H1 (cell line): ENCODE measurements around the gene EIF2S2. TPM values are rescaled to one million over a fixed set of nuclear protein-coding genes. Genes with fewer than 3 reads are reported as not detected.

Experiments used
- CTCF ChIA-PET: fragments of 300-600 bp; sonication (Branson Sonifier 250); formaldehyde crosslinking; loops from one replicate; lab custom pipeline; 2021; ENCODE audit not compliant: partially characterized antibody; lab: Charles Lee
- POLR2A ChIA-PET: fragments of 300-600 bp; sonication (Branson Sonifier 250); formaldehyde crosslinking; loops from one replicate; lab custom pipeline; 2021; ENCODE audit warnings: inconsistent platforms; ENCODE audit not compliant: partially characterized antibody; lab: Charles Lee
- DNase-seq, 2 experiments: peaks; one replicate each; pipeline versions ENCODE4 v3.0.0 to v3.0.0-alpha.2; 2010 to 2022; ENCODE audit warnings: low spot score in 2 of 2, low read depth in 1 of 2, mixed read lengths in 1 of 2
- FAIRE-seq: peaks from 2 replicates; lab custom pipeline; 2011; peaks lifted over from hg19 to GRCh38; lab: Jason Lieb, UNC
- H2AFZ ChIP-seq: 2 replicates; pipeline ENCODE4 v1.8.1; 2012; ENCODE audit warnings: low read length, inconsistent platforms
- H2AK5ac ChIP-seq: 2 replicates; pipeline ENCODE4 v1.6.1; 2013; ENCODE audit warnings: low read depth, low read length
- H2BK120ac ChIP-seq: replicated peaks from 2 replicates; pipeline ENCODE3; 2013; ENCODE audit warnings: low read depth, low read length, inconsistent platforms
- H2BK12ac ChIP-seq: 2 replicates; pipeline ENCODE4 v1.6.1; 2013; ENCODE audit warnings: low read depth, low read length
- H2BK15ac ChIP-seq: 2 replicates; pipeline ENCODE4 v1.6.1; 2013; ENCODE audit warnings: low read length
- H2BK20ac ChIP-seq: 2 replicates; pipeline ENCODE4 v1.6.1; 2013; ENCODE audit warnings: low read length
- H2BK5ac ChIP-seq: 2 replicates; pipeline ENCODE4 v1.6.1; 2013; ENCODE audit warnings: low read depth, low read length
- H3K14ac ChIP-seq: 2 replicates; pipeline ENCODE4 v1.6.1; 2013; ENCODE audit warnings: inconsistent platforms; ENCODE audit not compliant: insufficient read length
- H3K18ac ChIP-seq: 2 replicates; pipeline ENCODE4 v1.6.1; 2013; ENCODE audit warnings: low read length; ENCODE audit errors: extremely low read depth
- H3K23ac ChIP-seq: 2 replicates; pipeline ENCODE4 v1.6.1; 2013; ENCODE audit warnings: inconsistent platforms; ENCODE audit not compliant: insufficient read length
- H3K23me2 ChIP-seq: 2 replicates; pipeline ENCODE4 v1.6.1; 2013; ENCODE audit warnings: low read depth, low read length
- H3K27ac ChIP-seq: 2 replicates; pipeline ENCODE4 v1.6.1; 2011; ENCODE audit warnings: low read depth, low read length, inconsistent platforms
- H3K27me3 ChIP-seq, 4 experiments: replicated peaks in 1 of 4; 1 replicate in 1 of 4; 2 replicates in 3 of 4; pipeline versions ENCODE4 v1.6.1 to v1.8.1; 2011 to 2013; ENCODE audit warnings: low read length in 3 of 4, mild to moderate bottlenecking in 3 of 4, inconsistent platforms in 2 of 4, mixed read lengths in 2 of 4, moderate library complexity in 1 of 4; ENCODE audit not compliant: control insufficient read depth in 3 of 4, insufficient read depth in 3 of 4; ENCODE audit errors: extremely low read depth in 1 of 4
- H3K36me3 ChIP-seq, 4 experiments: 2 replicates each; pipeline versions ENCODE4 v1.6.1 to v1.8.1; 2011 to 2013; ENCODE audit warnings: mild to moderate bottlenecking in 4 of 4, low read length in 3 of 4, moderate library complexity in 2 of 4, control low read depth in 1 of 4, inconsistent platforms in 1 of 4; ENCODE audit not compliant: insufficient read depth in 4 of 4, control insufficient read depth in 2 of 4
- H3K4ac ChIP-seq: replicated peaks from 2 replicates; pipeline ENCODE3; 2013; ENCODE audit warnings: low read length, low read depth, mixed read lengths, inconsistent platforms; ENCODE audit not compliant: insufficient read length
- H3K4me1 ChIP-seq, 4 experiments: replicated peaks in 1 of 4; 1 replicate in 1 of 4; 2 replicates in 3 of 4; pipeline versions ENCODE4 v1.6.1 to v1.8.1; 2011 to 2013; ENCODE audit warnings: low read length in 3 of 4, inconsistent platforms in 2 of 4, mixed read lengths in 1 of 4; ENCODE audit not compliant: insufficient read depth in 4 of 4, control insufficient read depth in 3 of 4
- H3K4me2 ChIP-seq, 2 experiments: 2 replicates each; pipeline versions ENCODE4 v1.6.1 to v1.8.1; 2011 to 2013; ENCODE audit warnings: low read depth in 2 of 2, low read length in 2 of 2, control low read depth in 1 of 2, inconsistent platforms in 1 of 2, mild to moderate bottlenecking in 1 of 2; ENCODE audit not compliant: insufficient read depth in 1 of 2
- H3K4me3 ChIP-seq, 4 experiments: fragments of 200-600, 300-600 bp in 1 of 4; sonication (generic), shearing (Covaris generic), sonication (Bioruptor Twin) in 1 of 4; 2 replicates each; pipeline versions ENCODE4 v1.5.1 to v1.8.1; 2011 to 2016; ENCODE audit warnings: low read length in 4 of 4, low read depth in 3 of 4, control low read depth in 2 of 4, inconsistent platforms in 2 of 4, mild to moderate bottlenecking in 2 of 4, mixed read lengths in 1 of 4, moderate library complexity in 1 of 4; ENCODE audit not compliant: insufficient read depth in 2 of 4; ENCODE audit errors: extremely low read depth in 1 of 4
- H3K56ac ChIP-seq: replicated peaks from 2 replicates; pipeline ENCODE3; 2013; ENCODE audit warnings: low read depth, mild to moderate bottlenecking, mixed read lengths, low read length, inconsistent platforms; ENCODE audit not compliant: insufficient read length
- H3K79me1 ChIP-seq: 2 replicates; pipeline ENCODE4 v1.6.1; 2013; ENCODE audit warnings: low read depth, low read length, control low read depth
- H3K79me2 ChIP-seq, 2 experiments: 2 replicates each; pipeline versions ENCODE4 v1.6.1 to v1.8.1; 2012 to 2013; ENCODE audit warnings: low read length in 2 of 2, mild to moderate bottlenecking in 2 of 2, inconsistent platforms in 1 of 2; ENCODE audit not compliant: insufficient read depth in 2 of 2, control insufficient read depth in 1 of 2
- H3K9ac ChIP-seq, 4 experiments: replicated peaks in 1 of 4; 1 replicate in 1 of 4; 2 replicates in 3 of 4; pipeline versions ENCODE4 v1.6.1 to v1.8.1; 2011 to 2013; ENCODE audit warnings: low read depth in 3 of 4, low read length in 3 of 4, control low read depth in 2 of 4, mild to moderate bottlenecking in 2 of 4, moderate library complexity in 2 of 4, inconsistent platforms in 1 of 4; ENCODE audit errors: extremely low read depth in 1 of 4
- H3K9me3 ChIP-seq, 2 experiments: 2 replicates each; pipeline versions ENCODE4 v1.6.1 to v1.8.1; 2012 to 2013; ENCODE audit warnings: mild to moderate bottlenecking in 2 of 2, moderate library complexity in 2 of 2, control low read depth in 1 of 2, inconsistent platforms in 1 of 2, low read depth in 1 of 2, low read length in 1 of 2, mixed read lengths in 1 of 2; ENCODE audit not compliant: insufficient read depth in 2 of 2
- H4K20me1 ChIP-seq, 2 experiments: replicated peaks in 1 of 2; 2 replicates each; pipeline versions ENCODE3 to v1.8.1; 2011 to 2013; ENCODE audit warnings: inconsistent platforms in 2 of 2, low read length in 2 of 2, mild to moderate bottlenecking in 1 of 2; ENCODE audit not compliant: insufficient read depth in 2 of 2, control insufficient read depth in 1 of 2
- H4K5ac ChIP-seq: 2 replicates; pipeline ENCODE4 v1.6.1; 2013; ENCODE audit warnings: low read length, low read depth, mixed read lengths, inconsistent platforms; ENCODE audit not compliant: insufficient read length
- H4K8ac ChIP-seq: 2 replicates; pipeline ENCODE4 v1.8.0; 2013; ENCODE audit warnings: mild to moderate bottlenecking, moderate library complexity, low read length, inconsistent platforms; ENCODE audit not compliant: insufficient read depth; ENCODE audit errors: extremely low read depth
- H4K91ac ChIP-seq: replicated peaks from 2 replicates; pipeline ENCODE3; 2013; ENCODE audit warnings: low read length, mixed read lengths, inconsistent platforms; ENCODE audit not compliant: insufficient read length
- CBX8 ChIP-seq: fragments of 300-800, 300-1000 bp; sonication (generic); IDR thresholded peaks from 2 replicates; pipeline ENCODE4 v1.7.1; 2016; ENCODE audit warnings: low read depth, low read length, borderline replicate concordance
- CEBPB ChIP-seq: IDR thresholded peaks from 2 replicates; pipeline ENCODE4 v1.6.1; 2012; ENCODE audit warnings: low read depth, low read length
- GABPA ChIP-seq: IDR thresholded peaks from 2 replicates; pipeline ENCODE4 v1.6.1; 2011; ENCODE audit warnings: mild to moderate bottlenecking, low read length, moderate library complexity, borderline replicate concordance; ENCODE audit not compliant: insufficient read depth
- RBBP5 ChIP-seq: IDR thresholded peaks from 2 replicates; pipeline ENCODE4 v1.7.1; 2012; ENCODE audit warnings: low read depth, mild to moderate bottlenecking, inconsistent platforms, low read length, moderate library complexity, borderline replicate concordance
- SRF ChIP-seq: IDR thresholded peaks from 2 replicates; pipeline ENCODE4 v1.6.1; 2011; ENCODE audit warnings: mild to moderate bottlenecking, low read depth, low read length, moderate library complexity
- SUZ12 ChIP-seq: fragments of 200-600 bp; sonication (generic); IDR thresholded peaks from 2 replicates; pipeline ENCODE4 v1.6.1; 2012; ENCODE audit warnings: mild to moderate bottlenecking, inconsistent platforms, low read length, moderate library complexity, mixed read lengths
- USF2 ChIP-seq: IDR thresholded peaks from 2 replicates; pipeline ENCODE4 v1.6.1; 2011; ENCODE audit warnings: low read length, improper control_type of control experiment
- polyA plus RNA-seq, 7 experiments: library from polyadenylated mRNA; depleted of rRNA in 3 of 7; stranded (reverse) in 5 of 7; unstranded in 2 of 7; fragments of >200 nt in 5 of 7; fragments of 200-250 nt in 2 of 7; gene quantifications; 1 replicate in 5 of 7; 2 replicates in 1 of 7; 4 replicates in 1 of 7; pipeline versions ENCODE4 v1.2.1 to v1.2.3, GENCODE V29; 2011 to 2013; ENCODE audit warnings: missing spikeins in 2 of 7, mixed read lengths in 2 of 7
- total RNA-seq: library from RNA; stranded (reverse); fragmentation: NEBNext Ultra II Directional; extraction: Animal tissue kit (Norgen Biotek cat#: 25700); gene quantifications from 2 replicates; pipeline ENCODE4 v1.2.1, GENCODE V29; 2021

Gene EIF2S2
- total and polyA plus RNA-seq, 2 of the 8 experiments (the other 6 are each of a cell fraction or from before 2014, with no cell fraction given) = 59.5 to 142 TPM

GRCh38 chr20:34115232-34115631 is 3.2 kb upstream of the EIF2S2 start:
- H2BK120ac ChIP-seq = no peak overlapping the region
- POLR2A ChIA-PET = interaction anchor here (0.6 to 1.1 kb wide), 2 partner anchors 13 to 210 kb away, joined by 3 to 4 read pairs; no protein-coding TSS in a partner anchor
- H3K79me2 ChIP-seq = peaks cover 15 to 17% of the 10 kb centered on the region in 2 experiments
- H3K23me2 ChIP-seq = peaks cover 7% of the 10 kb centered on the region
- FAIRE-seq (no peak), DNase-seq (no peak)
- H4K8ac ChIP-seq = no peak overlapping the region
- no peak overlapping the region for H3K4me3 ChIP-seq
- H4K20me1 ChIP-seq = peaks cover 6 to 9% of the 10 kb centered on the region in 2 experiments
- no peak overlapping the region for H2AFZ ChIP-seq
- H3K18ac ChIP-seq = no peak overlapping the region
- no peak overlapping the region for H2BK15ac ChIP-seq
- no peak overlapping the region for H3K9ac ChIP-seq
- H3K4ac ChIP-seq = no peak overlapping the region
- no peak overlapping the region for H3K4me2 ChIP-seq
- H3K27ac ChIP-seq = no peak overlapping the region
- H2BK12ac ChIP-seq = no peak overlapping the region
- no peak overlapping the region for H4K5ac ChIP-seq
- H3K14ac ChIP-seq = no peak overlapping the region
- no peak overlapping the region for H2BK20ac ChIP-seq
- H4K91ac ChIP-seq = no peak overlapping the region
- H3K23ac ChIP-seq = no peak overlapping the region
- H2BK5ac ChIP-seq = no peak overlapping the region
- no peak overlapping the region for H2AK5ac ChIP-seq
- H3K56ac ChIP-seq = no peak overlapping the region
- no peaks in the 10 kb centered on the region for H3K36me3 ChIP-seq
- H3K4me1 ChIP-seq = peaks cover 0 to 3% (median 0%) of the 10 kb centered on the region in 4 experiments; a peak in 3 of 7 replicates
- CTCF ChIA-PET = interaction anchor here (0.6 to 1.0 kb wide), 3 partner anchors 14 to 407 kb away, joined by 3 to 4 read pairs (median 3); no protein-coding TSS in a partner anchor
- no peaks in the 10 kb centered on the region for H3K9me3 ChIP-seq
- H3K27me3 ChIP-seq = peaks cover 0 to 3% (median 0%) of the 10 kb centered on the region in 4 experiments; a peak in 1 of 7 replicates
- H3K79me1 ChIP-seq = no peaks in the 10 kb centered on the region
- TF ChIP-seq RBBP5 (no peak), GABPA (no peak), USF2 (no peak), CBX8 (no peak), SRF (no peak), SUZ12 (no peak), CEBPB (no peak)
